ENCODE data around the gene BBOF1.

DNA sequence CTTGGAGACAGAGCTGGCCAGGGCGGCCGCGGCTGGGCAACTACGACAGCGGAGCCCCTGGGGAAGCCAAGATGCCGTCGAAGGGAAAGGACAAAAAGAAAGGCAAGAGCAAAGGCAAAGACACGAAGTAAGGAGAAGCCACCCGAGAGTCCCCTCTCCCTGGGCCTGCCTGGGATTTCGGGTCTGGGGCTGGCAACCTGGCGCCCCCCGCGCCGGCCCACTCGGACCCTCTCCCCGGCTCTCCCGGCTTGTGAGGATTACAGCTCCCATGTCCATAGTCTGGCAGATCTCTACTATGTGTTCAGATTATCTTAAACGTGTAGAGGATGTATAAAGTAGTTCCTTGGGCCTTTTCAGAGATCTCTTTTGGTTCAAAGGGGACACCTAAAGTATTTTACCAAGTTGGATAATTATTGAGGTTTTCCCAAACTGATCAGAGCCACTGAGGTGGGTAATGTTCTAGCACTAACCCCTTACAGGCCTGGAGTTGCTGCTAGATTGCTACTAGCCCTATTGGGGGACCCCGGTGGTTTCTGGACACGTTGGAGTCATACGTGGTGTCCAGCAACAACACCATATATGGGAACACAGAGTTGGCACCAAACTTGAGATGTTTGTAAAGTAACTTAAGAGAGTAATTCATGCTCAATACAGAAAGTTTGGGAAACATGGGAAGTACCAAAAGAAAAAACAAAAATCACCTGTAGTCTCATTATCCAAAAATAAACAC lies 424 bp downstream of the BBOF1 start:
- TF ChIP-seq, protein P1, sequence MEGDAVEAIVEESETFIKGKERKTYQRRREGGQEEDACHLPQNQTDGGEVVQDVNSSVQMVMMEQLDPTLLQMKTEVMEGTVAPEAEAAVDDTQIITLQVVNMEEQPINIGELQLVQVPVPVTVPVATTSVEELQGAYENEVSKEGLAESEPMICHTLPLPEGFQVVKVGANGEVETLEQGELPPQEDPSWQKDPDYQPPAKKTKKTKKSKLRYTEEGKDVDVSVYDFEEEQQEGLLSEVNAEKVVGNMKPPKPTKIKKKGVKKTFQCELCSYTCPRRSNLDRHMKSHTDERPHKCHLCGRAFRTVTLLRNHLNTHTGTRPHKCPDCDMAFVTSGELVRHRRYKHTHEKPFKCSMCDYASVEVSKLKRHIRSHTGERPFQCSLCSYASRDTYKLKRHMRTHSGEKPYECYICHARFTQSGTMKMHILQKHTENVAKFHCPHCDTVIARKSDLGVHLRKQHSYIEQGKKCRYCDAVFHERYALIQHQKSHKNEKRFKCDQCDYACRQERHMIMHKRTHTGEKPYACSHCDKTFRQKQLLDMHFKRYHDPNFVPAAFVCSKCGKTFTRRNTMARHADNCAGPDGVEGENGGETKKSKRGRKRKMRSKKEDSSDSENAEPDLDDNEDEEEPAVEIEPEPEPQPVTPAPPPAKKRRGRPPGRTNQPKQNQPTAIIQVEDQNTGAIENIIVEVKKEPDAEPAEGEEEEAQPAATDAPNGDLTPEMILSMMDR (IDR thresholded peaks at IDR 0.05; ENCODE audit: low read depth, low read length) = no peak
- no peak for TF ChIP-seq EZH2phosphoT487 (IDR thresholded peaks at IDR 0.05; ENCODE audit: low read depth)
